LNCaP clone FGC (cell line): ENCODE results near the gene IGSF11.
A peak's percentile ranks its signal among the peaks of the same experiment; 100 is the strongest.

Experiments
- DNase-seq: peaks from one replicate; pipeline ENCODE4 v3.0.0-alpha.2; 2011; ENCODE audit warnings: low read depth
- H3K4me3 ChIP-seq: 2 replicates; pipeline ENCODE4 v1.5.1; 2011; ENCODE audit warnings: mild to moderate bottlenecking, low read depth, low read length, control low read depth
- TF ChIP-seq, protein P1 (sequence below): IDR thresholded peaks from 2 replicates; pipeline ENCODE4 v1.5.1; 2012; ENCODE audit warnings: mild to moderate bottlenecking; ENCODE audit not compliant: control insufficient read depth, insufficient read depth; ENCODE audit errors: extremely low read depth

The IGSF11 gene

DNA sequence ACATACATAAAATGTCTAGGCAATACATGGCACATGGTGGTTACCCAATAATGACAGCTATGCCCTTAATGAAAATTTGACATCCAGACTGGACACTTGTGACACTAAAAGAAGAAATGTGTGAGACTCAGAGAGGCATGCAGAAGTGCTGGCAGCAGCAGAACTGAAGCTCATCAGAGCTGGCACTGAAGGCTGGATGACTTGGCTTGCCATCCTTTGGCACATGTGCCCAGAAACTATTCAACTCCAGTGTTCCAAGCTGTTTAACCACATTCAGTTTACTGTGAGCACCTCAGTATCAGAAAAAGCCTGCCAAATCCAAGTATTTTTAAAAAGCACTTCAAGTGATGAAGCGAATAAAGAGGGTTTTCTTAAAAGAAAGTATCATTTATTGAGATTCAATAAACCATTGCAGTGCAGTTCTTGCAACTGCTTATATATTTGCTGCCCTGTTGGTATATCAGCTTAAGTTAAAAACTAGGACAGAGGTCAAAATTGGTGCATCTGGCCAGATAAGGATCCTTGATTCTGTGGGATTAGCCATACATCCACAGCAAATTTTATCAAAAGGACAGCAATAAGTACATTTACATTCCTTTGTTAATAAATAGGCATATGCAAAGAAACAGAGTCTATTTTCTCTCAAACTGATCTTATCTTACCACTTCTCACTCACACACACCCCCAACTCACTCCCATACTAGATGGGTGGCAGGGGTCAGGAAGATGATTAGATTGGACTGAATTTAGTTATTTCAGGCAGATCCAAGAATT, 15.8 kb downstream of the IGSF11 start:
- DNase-seq: peak; percentile 33
- no peak overlapping the region for H3K4me3 ChIP-seq
- TF ChIP-seq, protein P1, sequence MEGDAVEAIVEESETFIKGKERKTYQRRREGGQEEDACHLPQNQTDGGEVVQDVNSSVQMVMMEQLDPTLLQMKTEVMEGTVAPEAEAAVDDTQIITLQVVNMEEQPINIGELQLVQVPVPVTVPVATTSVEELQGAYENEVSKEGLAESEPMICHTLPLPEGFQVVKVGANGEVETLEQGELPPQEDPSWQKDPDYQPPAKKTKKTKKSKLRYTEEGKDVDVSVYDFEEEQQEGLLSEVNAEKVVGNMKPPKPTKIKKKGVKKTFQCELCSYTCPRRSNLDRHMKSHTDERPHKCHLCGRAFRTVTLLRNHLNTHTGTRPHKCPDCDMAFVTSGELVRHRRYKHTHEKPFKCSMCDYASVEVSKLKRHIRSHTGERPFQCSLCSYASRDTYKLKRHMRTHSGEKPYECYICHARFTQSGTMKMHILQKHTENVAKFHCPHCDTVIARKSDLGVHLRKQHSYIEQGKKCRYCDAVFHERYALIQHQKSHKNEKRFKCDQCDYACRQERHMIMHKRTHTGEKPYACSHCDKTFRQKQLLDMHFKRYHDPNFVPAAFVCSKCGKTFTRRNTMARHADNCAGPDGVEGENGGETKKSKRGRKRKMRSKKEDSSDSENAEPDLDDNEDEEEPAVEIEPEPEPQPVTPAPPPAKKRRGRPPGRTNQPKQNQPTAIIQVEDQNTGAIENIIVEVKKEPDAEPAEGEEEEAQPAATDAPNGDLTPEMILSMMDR: no peak

DNA sequence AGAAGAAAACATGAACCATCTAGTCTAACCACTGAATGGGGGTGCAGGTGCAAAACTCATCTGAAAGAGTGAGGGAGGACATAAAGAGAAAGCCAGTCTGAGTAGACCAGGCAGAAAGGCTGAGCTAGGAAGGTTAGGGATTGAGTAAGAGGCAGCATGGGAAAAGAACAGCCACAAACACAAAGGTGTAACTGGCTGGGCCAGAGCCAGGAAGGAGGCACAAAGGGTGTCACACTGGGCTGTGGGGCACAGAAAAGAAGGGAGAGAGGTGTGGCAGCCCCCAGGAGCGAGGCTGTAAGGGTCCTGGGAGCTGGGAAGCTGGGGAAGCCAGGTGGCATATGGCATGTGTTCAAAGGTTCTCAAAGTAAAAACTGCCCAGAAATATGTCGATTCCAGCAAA, 18.7 kb downstream of the IGSF11 start:
- TF ChIP-seq, protein P1: no peak
- no peak for DNase-seq

DNA sequence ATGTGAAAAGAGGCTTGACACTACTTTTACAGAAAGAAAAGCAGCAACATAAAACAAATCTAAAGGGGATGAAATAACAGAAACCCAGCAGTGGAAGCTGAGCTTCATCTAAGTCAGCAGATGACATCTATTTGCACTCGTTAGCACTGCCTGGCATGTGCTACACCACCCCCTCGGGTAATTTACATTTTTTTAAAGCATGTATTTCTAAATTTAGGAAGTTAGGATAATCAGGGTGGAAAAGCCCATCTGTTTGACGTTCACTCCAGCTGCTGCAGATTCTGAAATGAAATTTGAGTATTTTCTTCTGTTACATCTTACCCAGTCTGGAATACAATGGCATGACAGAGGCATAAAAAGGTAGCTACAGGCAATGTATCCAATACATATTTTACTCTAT, 20.7 kb downstream of the IGSF11 start:
- no peak for DNase-seq
- no peak overlapping the region for H3K4me3 ChIP-seq
- TF ChIP-seq, protein P1: no peak

More for the DNA sequence above, 18.7 kb downstream of the IGSF11 start:
- no peak overlapping the region for H3K4me3 ChIP-seq

DNA sequence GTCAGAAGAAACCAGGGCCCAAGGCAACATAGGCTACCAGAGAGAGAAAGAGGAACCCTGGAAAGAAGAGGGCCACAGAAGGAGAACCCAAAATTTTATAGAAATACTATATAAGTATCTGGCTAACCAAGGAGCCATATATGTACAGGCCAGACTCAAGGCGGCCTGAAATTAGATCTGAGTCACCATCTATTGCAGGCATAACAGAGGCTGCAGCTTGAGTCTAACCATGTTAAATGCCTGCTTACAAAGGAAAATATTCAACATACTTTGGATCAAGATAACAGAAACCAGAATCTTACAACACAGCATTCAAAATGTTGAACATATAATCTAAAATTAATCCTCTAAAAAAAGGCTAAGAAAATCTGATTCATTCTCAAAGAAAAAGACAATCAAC, 23.1 kb downstream of the IGSF11 start:
- no peak overlapping the region for H3K4me3 ChIP-seq
- TF ChIP-seq, protein P1: no peak
- DNase-seq: no peak

DNA sequence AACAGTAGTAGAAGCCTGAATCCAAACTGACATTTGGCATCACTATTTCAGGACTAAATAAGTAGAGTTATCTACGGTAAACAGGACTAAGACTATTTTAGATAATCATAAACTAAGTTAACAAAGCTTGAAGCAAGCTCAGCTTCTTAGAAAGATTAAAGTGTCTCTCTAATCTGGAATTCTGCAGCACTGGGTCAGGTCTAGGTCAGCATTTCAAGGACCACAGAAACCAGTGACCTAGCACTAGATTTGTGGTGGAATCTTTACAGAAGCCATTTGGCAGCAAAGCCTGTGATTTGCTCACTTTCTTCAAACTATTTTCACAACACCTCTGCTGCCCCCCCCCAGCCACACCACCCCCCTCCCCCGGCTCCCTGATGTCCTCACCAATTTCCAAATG, 37.5 kb downstream of the IGSF11 start:
- no peak overlapping the region for H3K4me3 ChIP-seq
- TF ChIP-seq, protein P1: no peak
- DNase-seq: no peak

DNA sequence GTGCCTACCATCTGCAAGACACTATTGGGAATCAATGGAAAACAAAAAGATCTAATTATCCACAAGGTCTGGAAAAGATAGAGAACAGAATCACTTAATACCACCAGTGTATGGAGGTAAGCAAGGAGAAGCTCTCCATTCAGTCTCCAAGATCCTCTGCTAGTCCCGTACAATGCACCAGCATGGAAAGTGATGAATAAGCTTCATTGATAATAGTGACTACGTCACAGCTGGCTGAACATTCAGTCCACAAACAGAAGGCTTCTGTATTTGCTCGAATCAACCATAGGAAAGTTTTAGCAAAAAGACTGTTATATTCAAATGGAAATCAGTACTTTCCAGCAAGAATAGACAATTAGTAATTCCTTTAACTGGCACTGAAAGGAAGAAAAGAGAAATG, 42.9 kb downstream of the IGSF11 start:
- TF ChIP-seq, protein P1: no peak
- no peak overlapping the region for H3K4me3 ChIP-seq
- DNase-seq: no peak
